Coronary artery (tissue), 2 donors: Measurements from ENCODE around the gene MT1B.

ENCODE experiments used
- DNase-seq: peaks from one replicate; pipeline ENCODE4 v3.0.0-alpha.2; 2017; ENCODE audit warnings: low spot score
- H3K27ac ChIP-seq, 2 donors: fragments of 200-600 bp; sonication (generic); one replicate each; pipeline ENCODE4 v1.5.1; 2016 to 2019
- H3K4me3 ChIP-seq: fragments of 200-600 bp; sonication (generic); 2 replicates; pipeline ENCODE4 v1.5.1; 2016; ENCODE audit warnings: mild to moderate bottlenecking, moderate library complexity
- CTCF ChIP-seq: fragments of 200-600 bp; sonication (generic); IDR thresholded peaks from one replicate; pipeline ENCODE4 v1.5.1; 2019; ENCODE audit warnings: antibody characterized with exemption

Gene MT1B

GRCh38 chr16:56651586-56651985 is at the start of gene MT1B:
MT1B (plus strand) TSS chr16:56651886; CDS start chr16:56651954, 68 bp downstream.
- no peak for DNase-seq
- TF ChIP-seq CTCF, result no peak
- no peak within 1 kb of the TSS for H3K27ac ChIP-seq
- no peak within 1 kb of the TSS for H3K4me3 ChIP-seq

DNA sequence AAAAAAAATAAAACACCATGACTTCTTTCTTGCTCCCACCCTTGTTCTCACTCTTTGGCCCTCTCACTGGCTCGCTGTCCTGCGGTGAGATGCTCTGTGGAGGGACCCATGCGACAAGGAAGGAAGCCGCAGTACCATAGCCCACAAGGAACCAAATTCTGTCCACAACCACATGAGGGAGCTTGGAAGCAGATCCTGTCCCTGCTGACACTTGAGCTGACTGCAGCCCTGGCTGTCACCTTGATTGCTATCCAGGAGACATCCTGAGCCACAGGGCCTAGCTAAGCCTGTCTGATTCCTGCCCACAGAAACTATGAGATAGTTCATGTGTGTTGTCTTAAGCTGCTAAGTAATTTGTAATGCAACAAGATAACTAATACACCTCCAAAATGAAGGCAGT is 48.1 kb upstream of the MT1B start:
- no peak for DNase-seq
- no peak for TF ChIP-seq CTCF
- no peak overlapping the region for H3K27ac ChIP-seq
- H3K4me3 ChIP-seq, result no peak overlapping the region

GRCh38 chr16:56604966-56605365 is 46.7 kb upstream of the MT1B start:
- H3K4me3 ChIP-seq, result no peak overlapping the region
- DNase-seq, result no peak
- TF ChIP-seq CTCF, result no peak
- no peak overlapping the region for H3K27ac ChIP-seq

DNA sequence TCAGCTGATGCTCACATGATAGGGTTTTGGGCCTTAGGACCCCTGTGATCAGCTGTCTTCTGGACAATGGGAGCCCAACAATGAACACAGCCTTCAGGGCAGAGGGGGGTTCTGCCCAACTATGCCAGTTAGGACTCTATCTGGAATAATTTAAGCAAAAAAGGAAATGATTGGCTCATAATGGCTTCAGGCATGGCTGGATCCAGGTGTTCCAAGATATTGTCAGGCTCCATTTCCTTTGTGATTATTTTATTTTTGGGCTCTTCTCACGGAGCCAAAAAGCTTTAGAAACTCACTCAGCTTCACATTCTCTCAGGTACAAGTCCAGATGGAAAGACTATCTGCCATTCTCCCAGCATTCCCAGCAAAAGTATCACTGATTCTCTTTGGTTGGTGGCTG is 46.2 kb upstream of the MT1B start:
- no peak for TF ChIP-seq CTCF
- no peak overlapping the region for H3K4me3 ChIP-seq
- DNase-seq, result no peak
- H3K27ac ChIP-seq, result peak overlapping the region; percentile 91 to 93

DNA sequence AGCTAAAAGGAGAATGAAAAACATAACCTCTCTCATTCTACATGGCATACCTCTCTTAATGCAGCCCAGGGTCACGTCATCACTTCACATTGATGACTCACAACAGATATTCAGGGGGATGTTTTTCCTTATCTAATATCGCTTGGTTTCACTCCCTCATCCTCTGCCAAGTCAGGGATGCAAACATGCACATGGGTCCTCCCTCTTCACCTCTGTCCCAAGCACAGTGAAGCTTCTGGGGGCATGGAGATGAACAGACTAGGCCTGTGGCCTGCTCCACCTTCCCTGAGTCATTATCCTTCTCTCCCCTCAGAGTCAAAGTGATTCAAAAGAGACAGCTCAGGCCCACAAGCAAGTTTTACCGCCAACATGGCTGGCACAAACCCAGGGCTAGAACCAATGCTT is 45.6 kb upstream of the MT1B start:
- Histone ChIP-seq H3K27ac (peak overlapping the region; percentile 91 to 93), H3K4me3 (no peak overlapping the region)
- DNase-seq, result no peak
- TF ChIP-seq CTCF, result no peak

GRCh38 chr16:56606476-56607108 is 45.1 kb upstream of the MT1B start:
- DNase-seq, result no peak
- H3K27ac ChIP-seq, result peak overlapping the region; percentile 91 to 93
- no peak for TF ChIP-seq CTCF
- H3K4me3 ChIP-seq, result peak overlapping the region; percentile 82

DNA sequence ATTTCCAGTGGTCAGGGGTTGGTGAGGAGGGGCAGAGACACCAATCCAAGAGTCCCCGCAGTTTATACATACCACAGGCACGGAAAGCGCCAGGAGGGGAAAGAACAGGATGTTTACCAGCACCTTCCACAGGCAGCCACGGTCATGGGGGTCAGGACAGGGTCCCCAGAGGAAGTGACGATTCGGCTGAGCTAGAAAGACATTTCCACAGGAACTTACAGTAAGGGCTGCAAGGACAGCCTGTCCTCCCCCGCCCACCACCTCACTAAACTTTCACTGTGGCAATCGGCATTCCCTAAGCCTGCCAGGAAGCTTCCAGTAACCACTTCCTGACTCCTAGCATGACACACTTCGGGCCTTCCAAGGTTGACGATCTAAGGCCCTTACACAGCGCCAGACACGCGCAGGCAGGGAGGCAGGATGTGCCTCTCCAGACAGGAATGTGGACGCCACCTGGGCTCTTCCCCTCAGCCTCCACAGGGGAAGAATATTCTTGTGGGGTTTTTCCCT is 44.5 kb upstream of the MT1B start:
- peak; percentile 95 for DNase-seq
- H3K27ac ChIP-seq, result peak overlapping the region; percentile 91 to 93
- TF ChIP-seq CTCF, result no peak
- H3K4me3 ChIP-seq, result peak overlapping the region; percentile 82
